Subcutaneous adipose tissue (tissue), 4 donors: ENCODE data around the gene CD300LG. TPM values are rescaled to one million over a fixed set of nuclear protein-coding genes. Genes with fewer than 3 reads are reported as not detected.

Experiments used
- total RNA-seq, 4 donors: library from RNA; depleted of rRNA; stranded (reverse); fragments of >200 nt; gene quantifications; one replicate each; pipeline ENCODE4 v1.1.0, GENCODE V29; 2016
- TF ChIP-seq, protein P1 (sequence below): fragments of 450-650 bp; IDR thresholded peaks from one replicate; pipeline ENCODE4 v1.5.1; 2016; ENCODE audit warnings: low read depth, mild to moderate bottlenecking, control low read depth, antibody characterized with exemption, moderate library complexity

CD300LG gene
- total RNA-seq, 4 donors from 2014 or later = 29.5 to 234 (median 50.5) TPM

DNA sequence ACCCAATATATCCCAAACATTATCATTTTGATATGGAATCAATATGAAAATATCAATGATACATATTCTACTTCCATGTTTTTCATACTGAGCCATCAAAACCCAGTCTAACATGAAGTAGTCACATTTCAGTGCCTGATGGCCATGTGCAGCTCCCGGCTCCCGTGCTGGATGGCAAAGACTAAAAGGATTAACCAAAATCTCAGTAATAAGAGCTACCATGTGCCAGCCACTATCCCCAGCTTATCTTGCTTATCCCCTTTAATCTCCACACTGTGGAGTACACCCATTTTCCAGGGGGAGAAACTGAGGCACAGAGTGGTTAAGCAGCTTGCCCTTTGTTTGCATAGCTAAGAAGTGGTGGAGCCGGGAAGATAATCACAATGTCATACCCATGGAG lies 9.2 kb downstream of the CD300LG start:
- TF ChIP-seq, protein P1, sequence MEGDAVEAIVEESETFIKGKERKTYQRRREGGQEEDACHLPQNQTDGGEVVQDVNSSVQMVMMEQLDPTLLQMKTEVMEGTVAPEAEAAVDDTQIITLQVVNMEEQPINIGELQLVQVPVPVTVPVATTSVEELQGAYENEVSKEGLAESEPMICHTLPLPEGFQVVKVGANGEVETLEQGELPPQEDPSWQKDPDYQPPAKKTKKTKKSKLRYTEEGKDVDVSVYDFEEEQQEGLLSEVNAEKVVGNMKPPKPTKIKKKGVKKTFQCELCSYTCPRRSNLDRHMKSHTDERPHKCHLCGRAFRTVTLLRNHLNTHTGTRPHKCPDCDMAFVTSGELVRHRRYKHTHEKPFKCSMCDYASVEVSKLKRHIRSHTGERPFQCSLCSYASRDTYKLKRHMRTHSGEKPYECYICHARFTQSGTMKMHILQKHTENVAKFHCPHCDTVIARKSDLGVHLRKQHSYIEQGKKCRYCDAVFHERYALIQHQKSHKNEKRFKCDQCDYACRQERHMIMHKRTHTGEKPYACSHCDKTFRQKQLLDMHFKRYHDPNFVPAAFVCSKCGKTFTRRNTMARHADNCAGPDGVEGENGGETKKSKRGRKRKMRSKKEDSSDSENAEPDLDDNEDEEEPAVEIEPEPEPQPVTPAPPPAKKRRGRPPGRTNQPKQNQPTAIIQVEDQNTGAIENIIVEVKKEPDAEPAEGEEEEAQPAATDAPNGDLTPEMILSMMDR = no peak

GRCh38 chr17:43857141-43857540 lies 10.2 kb downstream of the CD300LG start:
- TF ChIP-seq, protein P1 = no peak

- TF ChIP-seq, protein P1 = no peak
Measured at GRCh38 chr17:43857957-43858600, 11.1 kb downstream of the CD300LG start.

- TF ChIP-seq, protein P1 = no peak
Measured at GRCh38 chr17:43860077-43860725, 13.2 kb downstream of the CD300LG start.

- TF ChIP-seq, protein P1 = no peak
Measured at GRCh38 chr17:43860927-43861622, 14.1 kb downstream of the CD300LG start.

DNA sequence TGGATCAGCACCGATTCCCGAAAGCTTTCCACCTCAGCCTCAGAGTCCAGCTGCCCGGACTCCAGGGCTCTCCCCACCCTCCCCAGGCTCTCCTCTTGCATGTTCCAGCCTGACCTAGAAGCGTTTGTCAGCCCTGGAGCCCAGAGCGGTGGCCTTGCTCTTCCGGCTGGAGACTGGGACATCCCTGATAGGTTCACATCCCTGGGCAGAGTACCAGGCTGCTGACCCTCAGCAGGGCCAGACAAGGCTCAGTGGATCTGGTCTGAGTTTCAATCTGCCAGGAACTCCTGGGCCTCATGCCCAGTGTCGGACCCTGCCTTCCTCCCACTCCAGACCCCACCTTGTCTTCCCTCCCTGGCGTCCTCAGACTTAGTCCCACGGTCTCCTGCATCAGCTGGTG lies 15.0 kb downstream of the CD300LG start:
- TF ChIP-seq, protein P1 = no peak
